Fibroblast of skin of left biceps (primary cell): ENCODE measurements around the gene ELF1.
"Not testable (repeated sequence)": the region's sequence is repeated elsewhere in the genome, so short reads cannot be mapped to it uniquely, and the experiment has no call there.

Source experiments
- DNase-seq, 2 experiments: peaks; one replicate each; pipeline ENCODE4 v3.0.0-alpha.2; 2013; ENCODE audit warnings: low read depth in 2 of 2

ELF1 gene

GRCh38 chr13:40886017-40886416 lies 133.1 kb downstream of the ELF1 start:
- DNase-seq = no peak

- not testable (repeated sequence) for DNase-seq
These were observed 134.9 kb downstream of the ELF1 start for GRCh38 chr13:40884175-40884574.
